CD4-positive, CD25-positive, alpha-beta regulatory T cell (primary cell): ENCODE results near the gene NOXO1. TPM values are rescaled to one million over a fixed set of nuclear protein-coding genes. Genes with fewer than 3 reads are reported as not detected.

Experiments
- ATAC-seq, 2 donors: fragments of 150-1000 bp; cut with Tn5 transposase; one replicate each; pipeline ENCODE4 v1.10.0; 2021; ENCODE audit warnings: low read depth in 2 of 2, moderate number of reproducible peaks in 2 of 2, moderate library complexity in 1 of 2
- DNase-seq, 3 donors: peaks; one replicate each; pipeline versions ENCODE4 v3.0.0 to v3.0.0-alpha.2; 2012 to 2022; ENCODE audit warnings: mixed read lengths in 1 of 3
- H3K27ac ChIP-seq: one replicate; pipeline ENCODE4 v1.7.0; 2013; ENCODE audit warnings: mild to moderate bottlenecking, low read length; ENCODE audit not compliant: insufficient read depth, poor library complexity, severe bottlenecking
- H3K27me3 ChIP-seq: one replicate; pipeline ENCODE4 v1.7.0; 2013; ENCODE audit warnings: low read length; ENCODE audit not compliant: control insufficient read depth, insufficient read depth
- H3K36me3 ChIP-seq: one replicate; pipeline ENCODE4 v1.7.0; 2013; ENCODE audit warnings: mild to moderate bottlenecking, low read length, moderate library complexity; ENCODE audit not compliant: control insufficient read depth, insufficient read depth
- H3K4me1 ChIP-seq: 2 replicates; pipeline ENCODE4 v1.7.0; 2013; ENCODE audit warnings: mild to moderate bottlenecking, low read length; ENCODE audit not compliant: insufficient read depth, control insufficient read depth, poor library complexity, severe bottlenecking
- H3K4me3 ChIP-seq: one replicate; pipeline ENCODE4 v1.7.0; 2013; ENCODE audit warnings: low read depth, mild to moderate bottlenecking, low read length, moderate library complexity
- H3K9me3 ChIP-seq, 2 experiments: 1 replicate in 1 of 2; 2 replicates in 1 of 2; pipeline ENCODE4 v1.7.0; 2013; ENCODE audit warnings: low read length in 2 of 2, mild to moderate bottlenecking in 1 of 2, moderate library complexity in 1 of 2; ENCODE audit not compliant: control insufficient read depth in 2 of 2
- H3K27ac Mint-ChIP-seq, 3 donors: one replicate each; pipeline ENCODE4 v1.8.0; 2020 to 2022; ENCODE audit warnings: mild to moderate bottlenecking in 3 of 3, mixed read lengths in 3 of 3, moderate library complexity in 2 of 3
- H3K27me3 Mint-ChIP-seq: one replicate; pipeline ENCODE4 v1.8.0; 2022; ENCODE audit warnings: mild to moderate bottlenecking, mixed read lengths
- H3K36me3 Mint-ChIP-seq: one replicate; pipeline ENCODE4 v1.8.0; 2020; ENCODE audit warnings: mixed read lengths
- H3K4me1 Mint-ChIP-seq, 4 donors: one replicate each; pipeline ENCODE4 v1.8.0; 2020 to 2022; ENCODE audit warnings: mixed read lengths in 4 of 4, mild to moderate bottlenecking in 1 of 4
- H3K4me3 Mint-ChIP-seq, 4 donors: one replicate each; pipeline ENCODE4 v1.8.0; 2020 to 2022; ENCODE audit warnings: mild to moderate bottlenecking in 4 of 4, mixed read lengths in 4 of 4, moderate library complexity in 3 of 4
- H3K9me3 Mint-ChIP-seq, 7 donors: one replicate each; pipeline ENCODE4 v1.8.0; 2020 to 2022; ENCODE audit warnings: mixed read lengths in 7 of 7, mild to moderate bottlenecking in 3 of 7, moderate library complexity in 2 of 7
- polyA plus RNA-seq, 4 donors: library from polyadenylated mRNA; unstranded; fragments of 300-500 nt; fragmentation: Illumina TruSeq; gene quantifications; one replicate each; pipeline ENCODE4 v1.2.3, GENCODE V29; 2021
- total RNA-seq: library from RNA; stranded (reverse); gene quantifications from one replicate; pipeline ENCODE4 v1.2.3, GENCODE V29; 2022

The NOXO1 gene
- total and polyA plus RNA-seq, 5 donors from 2014 or later = 0.16 to 0.47 (median 0.35) TPM; not detected in 2

DNA sequence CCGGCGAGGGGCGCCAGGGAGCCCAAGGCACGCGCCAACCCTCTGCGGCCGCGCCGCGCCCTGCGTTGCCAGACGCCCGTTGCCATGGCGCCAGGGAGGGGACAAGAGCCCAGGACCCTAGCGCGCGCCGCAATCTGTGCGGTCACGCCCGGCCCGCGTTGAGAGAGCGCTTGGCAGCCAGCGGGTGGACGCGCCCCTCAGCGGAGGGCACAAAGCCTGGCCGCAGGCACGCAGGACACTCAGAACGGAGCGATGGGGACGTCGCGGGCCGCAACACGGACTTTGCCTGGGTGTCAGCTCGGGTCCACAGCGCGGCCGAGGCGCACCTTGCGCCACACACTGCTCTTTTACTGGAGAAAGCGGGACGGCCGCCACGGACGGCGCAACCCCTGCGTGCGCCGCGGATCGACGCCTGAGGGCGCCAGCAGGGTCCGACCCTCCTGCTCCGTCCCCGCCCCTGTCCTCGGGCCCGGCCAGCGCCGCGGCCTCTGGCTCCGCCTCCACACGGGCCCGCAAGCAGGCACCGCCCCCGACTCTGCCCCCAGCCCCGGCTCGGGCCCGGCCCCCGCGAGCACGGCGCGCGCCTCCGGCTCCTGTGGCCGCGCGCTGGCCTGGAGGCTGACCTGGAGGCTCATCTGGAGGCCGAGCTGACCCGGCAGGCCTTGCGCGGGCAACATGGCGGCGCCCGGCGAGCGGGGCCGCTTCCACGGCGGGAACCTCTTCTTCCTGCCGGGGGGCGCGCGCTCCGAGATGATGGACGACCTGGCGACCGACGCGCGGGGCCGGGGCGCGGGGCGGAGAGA is 2.5 kb upstream of the NOXO1 start, which contains the start of gene GFER:
Gene GFER (plus strand): TSS at position 650 of the 803 bp plus-strand sequence. CDS start 26 bp downstream, at position 676.
- Histone ChIP-seq H3K27me3 (peaks cover 14% of the 10 kb centered on the region), H3K4me1 (peaks cover 25% of the 10 kb centered on the region), H3K36me3 (no peaks in the 10 kb centered on the region), H3K27ac (peak within 1 kb of the TSS; percentile 60), H3K4me3 (peak within 1 kb of the TSS; percentile 55), H3K9me3 (no peaks in the 10 kb centered on the region)
- Mint-ChIP-seq H3K36me3 (no peaks in the 10 kb centered on the region), H3K27me3 (peaks cover 38% of the 10 kb centered on the region), H3K4me1 (peaks cover 0 to 23% (median 9%) of the 10 kb centered on the region in 4 donors), H3K9me3 (peaks cover 0 to 2% (median 0%) of the 10 kb centered on the region in 7 donors), H3K4me3 (peak within 1 kb of the TSS; percentile 80 to 92 (median 86)), H3K27ac (peak within 1 kb of the TSS in 2 of 3 donors; percentile 62 to 76)
- ATAC-seq (peak; percentile 71 to 76), DNase-seq (peak; percentile 53 to 69 (median 55))

GRCh38 chr16:1982991-1983543 is 1.8 kb upstream of the NOXO1 start:
- Histone ChIP-seq H3K4me3 (peak overlapping the region; percentile 55), H3K36me3 (peaks cover 5% of the 10 kb centered on the region), H3K9me3 (no peaks in the 10 kb centered on the region), H3K27me3 (peaks cover 11% of the 10 kb centered on the region), H3K4me1 (peaks cover 25% of the 10 kb centered on the region), H3K27ac (peak overlapping the region; percentile 60)
- DNase-seq (no peak), ATAC-seq (no peak)
- peaks cover 0 to 2% (median 0%) of the 10 kb centered on the region in 7 donors for H3K9me3 Mint-ChIP-seq
- peak overlapping the region; percentile 80 to 92 (median 86) for H3K4me3 Mint-ChIP-seq
- no peak overlapping the region for H3K27ac Mint-ChIP-seq
- H3K36me3 Mint-ChIP-seq = no peaks in the 10 kb centered on the region
- H3K4me1 Mint-ChIP-seq = peaks cover 0 to 19% (median 8%) of the 10 kb centered on the region in 4 donors
- peaks cover 36% of the 10 kb centered on the region for H3K27me3 Mint-ChIP-seq

- H3K9me3 ChIP-seq = no peaks in the 10 kb centered on the region
These were observed 754 bp upstream of the NOXO1 start for GRCh38 chr16:1982013-1982433.

GRCh38 chr16:1980770-1981087 is 540 bp downstream of the NOXO1 start:
- peaks cover 27% of the 10 kb centered on the region for H3K27me3 Mint-ChIP-seq
- no peak overlapping the region for H3K27ac ChIP-seq
- H3K27ac Mint-ChIP-seq = no peak overlapping the region

More at GRCh38 chr16:1982013-1982433, 754 bp upstream of the NOXO1 start:
- Histone ChIP-seq H3K36me3 (peaks cover 11% of the 10 kb centered on the region), H3K27ac (no peak overlapping the region), H3K4me3 (no peak overlapping the region), H3K27me3 (peaks cover 11% of the 10 kb centered on the region), H3K4me1 (peaks cover 25% of the 10 kb centered on the region)
- DNase-seq (no peak), ATAC-seq (no peak)
- peak overlapping the region; percentile 28 to 92 (median 80) for H3K4me3 Mint-ChIP-seq
- H3K9me3 Mint-ChIP-seq = no peaks in the 10 kb centered on the region
- H3K36me3 Mint-ChIP-seq = no peaks in the 10 kb centered on the region
- no peak overlapping the region for H3K27ac Mint-ChIP-seq
- H3K4me1 Mint-ChIP-seq = peaks cover 0 to 19% (median 8%) of the 10 kb centered on the region in 4 donors
- H3K27me3 Mint-ChIP-seq = peaks cover 32% of the 10 kb centered on the region

DNA sequence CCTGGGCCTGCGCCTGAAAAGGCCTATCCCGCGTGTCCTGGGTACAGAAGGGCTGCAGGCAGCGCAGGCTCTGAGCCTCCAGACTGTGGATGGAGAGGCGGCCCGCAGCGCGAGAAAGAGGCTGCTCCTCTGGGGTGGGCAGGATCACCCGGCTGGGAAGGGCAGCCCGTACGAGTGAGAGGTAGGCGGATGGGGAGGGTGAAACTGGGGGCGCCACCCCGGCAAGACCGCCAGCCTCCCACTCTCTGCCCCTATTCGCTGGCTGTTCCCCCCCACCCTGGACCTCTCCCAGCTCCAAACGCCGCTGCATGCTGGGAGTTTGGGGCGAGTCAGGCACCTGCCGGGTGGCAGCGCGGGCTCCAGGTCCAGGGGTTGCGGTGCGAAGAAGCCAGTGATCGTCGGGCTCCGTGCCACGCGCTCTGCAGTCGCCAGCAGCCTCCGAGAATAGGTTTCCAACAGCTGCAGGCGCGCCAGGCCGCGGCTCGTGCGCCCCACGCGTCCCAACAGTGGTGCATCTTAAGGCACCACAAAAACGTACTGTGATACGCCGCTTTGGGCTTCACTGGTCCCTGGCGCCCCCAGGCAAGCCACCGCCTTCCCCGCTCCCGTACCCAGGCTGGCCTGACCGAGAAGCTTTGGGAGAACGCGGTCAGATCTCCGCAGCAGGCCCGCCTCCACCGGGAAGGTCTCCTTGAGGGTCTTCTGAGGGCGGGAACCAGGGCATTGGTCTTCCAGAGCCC is 1.1 kb downstream of the NOXO1 start:
- no peak for DNase-seq
- Histone ChIP-seq H3K36me3 (peaks cover 28% of the 10 kb centered on the region), H3K9me3 (no peaks in the 10 kb centered on the region), H3K4me3 (no peak overlapping the region), H3K27ac (no peak overlapping the region), H3K4me1 (peaks cover 22% of the 10 kb centered on the region), H3K27me3 (peaks cover 11% of the 10 kb centered on the region)
- peaks cover 0 to 18% (median 5%) of the 10 kb centered on the region in 4 donors for H3K4me1 Mint-ChIP-seq
- no peak overlapping the region for H3K27ac Mint-ChIP-seq
- no peak for ATAC-seq
- no peaks in the 10 kb centered on the region for H3K9me3 Mint-ChIP-seq
- peak overlapping the region in 1 of 4 donors; percentile 88 for H3K4me3 Mint-ChIP-seq
- H3K27me3 Mint-ChIP-seq = peaks cover 27% of the 10 kb centered on the region
- peaks cover 6% of the 10 kb centered on the region for H3K36me3 Mint-ChIP-seq

More at GRCh38 chr16:1980770-1981087, 540 bp downstream of the NOXO1 start:
- Mint-ChIP-seq H3K4me3 (peak overlapping the region in 1 of 4 donors; percentile 88), H3K36me3 (peaks cover 5% of the 10 kb centered on the region), H3K9me3 (no peaks in the 10 kb centered on the region), H3K4me1 (peaks cover 0 to 19% (median 5%) of the 10 kb centered on the region in 4 donors)
- H3K9me3 ChIP-seq = no peaks in the 10 kb centered on the region
- peaks cover 25% of the 10 kb centered on the region for H3K4me1 ChIP-seq
- ATAC-seq (no peak), DNase-seq (no peak)
- H3K4me3 ChIP-seq = no peak overlapping the region
- H3K36me3 ChIP-seq = peaks cover 23% of the 10 kb centered on the region
- H3K27me3 ChIP-seq = peaks cover 11% of the 10 kb centered on the region

GRCh38 chr16:1979271-1980029 is 1.8 kb downstream of the NOXO1 start:
- Histone ChIP-seq H3K4me1 (peaks cover 16% of the 10 kb centered on the region), H3K36me3 (peaks cover 33% of the 10 kb centered on the region), H3K9me3 (no peaks in the 10 kb centered on the region), H3K4me3 (no peak overlapping the region), H3K27me3 (peaks cover 11% of the 10 kb centered on the region), H3K27ac (no peak overlapping the region)
- H3K27me3 Mint-ChIP-seq = peaks cover 27% of the 10 kb centered on the region
- peaks cover 0 to 16% (median 4%) of the 10 kb centered on the region in 4 donors for H3K4me1 Mint-ChIP-seq
- no peak overlapping the region for H3K27ac Mint-ChIP-seq
- no peak for ATAC-seq
- H3K9me3 Mint-ChIP-seq = no peaks in the 10 kb centered on the region
- H3K4me3 Mint-ChIP-seq = no peak overlapping the region
- peak in 1 of 3 donors; percentile 31 for DNase-seq
- H3K36me3 Mint-ChIP-seq = peaks cover 6% of the 10 kb centered on the region
